ENCODE data around the gene VEZF1. TPM values are rescaled to one million over a fixed set of nuclear protein-coding genes. Genes with fewer than 3 reads are reported as not detected.

VEZF1 gene
- total RNA-seq, 2 donors from 2014 or later: 68.4 to 75.5 TPM

DNA sequence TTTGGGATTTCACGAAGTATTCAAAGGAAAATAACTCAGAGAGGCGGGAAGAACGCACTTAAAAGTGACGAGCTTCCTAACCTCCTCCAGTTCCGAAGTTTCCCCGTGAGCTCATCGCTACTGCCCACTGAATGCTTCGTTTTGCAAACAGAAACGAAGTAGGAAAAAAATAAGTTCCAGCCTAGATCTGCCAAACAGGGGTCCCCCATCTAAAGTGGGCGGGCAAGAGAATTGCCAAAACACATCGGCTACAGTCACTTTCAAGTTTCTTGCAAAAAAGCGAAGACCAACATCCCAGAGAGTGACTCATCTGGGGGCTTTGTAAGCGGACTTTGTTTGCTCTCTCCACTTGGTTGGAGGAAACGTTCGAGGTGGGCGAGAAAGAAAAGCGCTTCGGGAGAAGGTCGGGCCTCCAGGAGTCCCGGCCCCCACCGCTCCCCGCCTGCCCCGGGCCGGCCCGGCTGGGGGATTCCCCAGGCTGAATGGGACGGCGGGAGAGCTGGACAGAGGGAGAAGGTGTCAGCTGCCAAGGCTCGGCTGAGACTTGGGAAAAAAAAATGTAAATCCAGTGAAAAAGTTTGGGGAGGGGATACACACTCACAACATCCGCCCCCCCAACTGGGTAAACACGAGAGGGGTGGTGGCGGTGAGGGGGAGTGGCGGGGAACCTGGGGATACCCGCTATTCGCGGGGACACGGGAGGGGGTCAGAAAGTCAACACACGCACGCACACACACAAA lies 1.0 kb downstream of the VEZF1 start:
- ATAC-seq (ENCODE audit: insufficient number of reproducible peaks, low FRiP score, low read depth) (peak; percentile 30), DNase-seq (ENCODE audit: low spot score) (no peak)
- Histone ChIP-seq H3K9me3 (no peaks in the 10 kb centered on the region), H3K4me3 (peak overlapping the region; percentile 85), H3K27ac (peak overlapping the region; percentile 93 to 94), H3K27me3 (replicated peaks; ENCODE audit: insufficient read depth) (no peaks in the 10 kb centered on the region), H3K4me1 (ENCODE audit: control insufficient read depth in 1 of 2, low read depth in 2 of 2) (peaks cover 32 to 54% of the 10 kb centered on the region in 2 donors), H3K36me3 (no peaks in the 10 kb centered on the region)
- TF ChIP-seq, protein P1, sequence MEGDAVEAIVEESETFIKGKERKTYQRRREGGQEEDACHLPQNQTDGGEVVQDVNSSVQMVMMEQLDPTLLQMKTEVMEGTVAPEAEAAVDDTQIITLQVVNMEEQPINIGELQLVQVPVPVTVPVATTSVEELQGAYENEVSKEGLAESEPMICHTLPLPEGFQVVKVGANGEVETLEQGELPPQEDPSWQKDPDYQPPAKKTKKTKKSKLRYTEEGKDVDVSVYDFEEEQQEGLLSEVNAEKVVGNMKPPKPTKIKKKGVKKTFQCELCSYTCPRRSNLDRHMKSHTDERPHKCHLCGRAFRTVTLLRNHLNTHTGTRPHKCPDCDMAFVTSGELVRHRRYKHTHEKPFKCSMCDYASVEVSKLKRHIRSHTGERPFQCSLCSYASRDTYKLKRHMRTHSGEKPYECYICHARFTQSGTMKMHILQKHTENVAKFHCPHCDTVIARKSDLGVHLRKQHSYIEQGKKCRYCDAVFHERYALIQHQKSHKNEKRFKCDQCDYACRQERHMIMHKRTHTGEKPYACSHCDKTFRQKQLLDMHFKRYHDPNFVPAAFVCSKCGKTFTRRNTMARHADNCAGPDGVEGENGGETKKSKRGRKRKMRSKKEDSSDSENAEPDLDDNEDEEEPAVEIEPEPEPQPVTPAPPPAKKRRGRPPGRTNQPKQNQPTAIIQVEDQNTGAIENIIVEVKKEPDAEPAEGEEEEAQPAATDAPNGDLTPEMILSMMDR (IDR thresholded peaks at IDR 0.05): no peak

DNA sequence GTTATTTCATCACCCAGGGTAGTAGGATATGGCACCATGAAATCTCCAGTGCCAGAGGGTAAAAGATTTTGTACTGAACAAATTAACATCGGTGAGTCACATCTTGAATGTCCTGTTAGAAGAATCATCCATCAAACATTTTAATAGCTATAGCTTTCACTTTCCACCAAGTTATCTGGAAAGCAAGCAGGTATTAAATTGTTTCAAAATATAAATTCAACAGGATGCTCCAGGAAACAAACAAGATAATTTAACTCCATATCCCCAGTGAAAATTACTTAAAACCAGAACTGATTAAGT lies 2.4 kb downstream of the VEZF1 start:
- no peaks in the 10 kb centered on the region for H3K27me3 ChIP-seq (replicated peaks; ENCODE audit: insufficient read depth)
- ATAC-seq (ENCODE audit: insufficient number of reproducible peaks, low FRiP score, low read depth) (no peak), DNase-seq (ENCODE audit: low spot score) (no peak)
- H3K9me3 ChIP-seq: no peaks in the 10 kb centered on the region
- H3K36me3 ChIP-seq: peaks cover under 1% of the 10 kb centered on the region
- TF ChIP-seq, protein P1 (IDR thresholded peaks at IDR 0.05): no peak
- H3K27ac ChIP-seq: no peak overlapping the region
- peaks cover 32 to 60% of the 10 kb centered on the region in 2 donors for H3K4me1 ChIP-seq (ENCODE audit: control insufficient read depth in 1 of 2, low read depth in 2 of 2)
- H3K4me3 ChIP-seq: peak overlapping the region; percentile 34

DNA sequence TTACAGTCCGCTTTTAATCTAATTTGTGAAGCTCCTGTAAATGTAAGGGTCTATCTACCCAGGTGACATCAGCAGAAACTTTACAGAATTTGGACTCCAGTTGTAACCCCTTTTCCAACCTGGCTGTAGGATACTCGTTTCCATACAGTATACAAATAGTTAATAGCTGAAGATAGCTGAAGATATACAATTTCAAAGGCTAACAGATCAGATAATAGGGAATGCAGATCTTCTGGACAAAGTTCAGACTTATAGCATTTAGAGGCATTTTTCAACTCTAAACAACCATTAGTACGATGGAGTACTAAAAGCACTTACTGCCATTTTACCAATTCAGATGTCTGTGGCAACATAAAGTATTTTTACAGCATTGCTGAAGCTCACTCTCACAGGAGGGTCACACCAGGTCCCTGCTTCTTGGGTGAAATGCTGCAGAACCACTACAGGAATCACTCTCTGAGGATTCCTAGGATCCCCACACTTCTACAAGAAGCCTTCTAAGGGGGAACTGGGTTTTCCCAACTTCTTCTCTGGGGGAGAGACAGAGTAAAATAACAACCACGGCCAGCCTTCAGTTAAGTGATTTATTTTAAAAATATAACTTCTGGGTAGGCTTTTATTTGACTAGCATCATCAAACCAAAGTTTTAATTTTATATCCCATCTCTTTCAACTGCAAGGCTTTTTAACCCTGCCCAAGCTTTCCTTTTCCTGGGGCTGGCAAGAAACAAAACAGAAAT lies 2.9 kb downstream of the VEZF1 start:
- peak overlapping the region; percentile 34 for H3K4me3 ChIP-seq
- peaks cover 32 to 60% of the 10 kb centered on the region in 2 donors for H3K4me1 ChIP-seq (ENCODE audit: control insufficient read depth in 1 of 2, low read depth in 2 of 2)
- H3K9me3 ChIP-seq: no peaks in the 10 kb centered on the region
- no peak for DNase-seq (ENCODE audit: low spot score)
- TF ChIP-seq, protein P1 (IDR thresholded peaks at IDR 0.05): no peak
- ATAC-seq (ENCODE audit: insufficient number of reproducible peaks, low FRiP score, low read depth): no peak
- H3K27me3 ChIP-seq (replicated peaks; ENCODE audit: insufficient read depth): no peaks in the 10 kb centered on the region
- peaks cover 5% of the 10 kb centered on the region for H3K36me3 ChIP-seq
- no peak overlapping the region for H3K27ac ChIP-seq

DNA sequence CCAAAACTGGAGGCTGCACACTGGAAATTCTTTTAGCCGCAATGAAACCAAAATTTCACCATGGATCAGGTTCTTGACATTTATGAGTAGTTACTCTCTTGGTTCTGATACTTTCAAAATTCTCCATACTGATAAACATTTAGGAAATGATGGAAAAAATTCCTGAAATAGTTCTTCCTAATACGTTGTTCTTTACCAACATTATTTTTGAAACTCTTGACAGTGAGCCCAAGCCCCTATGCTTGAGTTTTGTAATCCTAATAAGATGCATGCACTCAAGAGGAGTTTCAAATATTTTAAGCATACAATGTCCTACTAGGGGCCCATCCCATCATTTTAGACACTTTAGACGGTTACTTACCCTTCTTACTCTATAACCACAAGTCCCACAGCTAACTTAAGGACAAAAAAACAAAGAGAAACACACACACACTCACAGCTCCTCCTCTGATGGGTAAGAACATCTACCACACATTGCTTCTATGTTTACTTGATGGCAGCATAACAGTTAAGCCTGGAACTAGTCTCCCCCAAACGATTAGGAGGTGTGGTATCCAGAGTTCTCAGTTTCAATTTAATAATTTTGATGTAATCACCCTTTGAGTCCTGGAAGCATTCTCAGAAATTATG lies 3.7 kb downstream of the VEZF1 start:
- TF ChIP-seq, protein P1 (IDR thresholded peaks at IDR 0.05): no peak
- Histone ChIP-seq H3K36me3 (peaks cover 9% of the 10 kb centered on the region), H3K27ac (no peak overlapping the region), H3K4me1 (ENCODE audit: control insufficient read depth in 1 of 2, low read depth in 2 of 2) (peaks cover 32 to 60% of the 10 kb centered on the region in 2 donors), H3K9me3 (no peaks in the 10 kb centered on the region), H3K27me3 (replicated peaks; ENCODE audit: insufficient read depth) (no peaks in the 10 kb centered on the region), H3K4me3 (peak overlapping the region; percentile 34)
- no peak for ATAC-seq (ENCODE audit: insufficient number of reproducible peaks, low FRiP score, low read depth)
- DNase-seq (ENCODE audit: low spot score): no peak

DNA sequence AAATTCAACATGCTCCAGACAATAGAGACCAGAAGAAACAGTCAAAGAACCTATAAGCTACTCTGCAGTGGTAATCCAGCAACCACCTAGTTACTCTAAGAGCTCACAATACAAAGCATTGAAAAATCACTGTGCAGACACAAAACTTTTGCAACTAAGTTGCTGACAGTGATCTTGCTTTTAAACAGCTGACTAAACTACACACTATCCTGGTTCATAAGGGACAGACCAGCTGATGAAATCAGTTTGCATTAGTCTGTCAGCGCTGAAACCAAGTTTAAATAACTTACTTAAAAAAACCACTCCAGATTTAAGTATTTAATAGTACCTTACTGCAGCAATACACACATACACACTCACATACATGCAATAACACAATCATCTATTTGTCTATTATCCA lies 4.6 kb downstream of the VEZF1 start:
- ATAC-seq (ENCODE audit: insufficient number of reproducible peaks, low FRiP score, low read depth) (no peak), DNase-seq (ENCODE audit: low spot score) (no peak)
- H3K27ac ChIP-seq: no peak overlapping the region
- peaks cover 18% of the 10 kb centered on the region for H3K36me3 ChIP-seq
- no peak overlapping the region for H3K4me3 ChIP-seq
- TF ChIP-seq, protein P1 (IDR thresholded peaks at IDR 0.05): no peak
- H3K27me3 ChIP-seq (replicated peaks; ENCODE audit: insufficient read depth): no peaks in the 10 kb centered on the region
- H3K4me1 ChIP-seq (ENCODE audit: control insufficient read depth in 1 of 2, low read depth in 2 of 2): peaks cover 32 to 53% of the 10 kb centered on the region in 2 donors
- H3K9me3 ChIP-seq: no peaks in the 10 kb centered on the region

All from thoracic aorta (tissue), 2 donors.